IMR-90 (cell line): ENCODE measurements around the gene SLC50A1. TPM values are rescaled to one million over a fixed set of nuclear protein-coding genes. Genes with fewer than 3 reads are reported as not detected.

Experiments
- ATAC-seq: fragments of 200-7000 bp; cut with Tn5 transposase; 2 replicates; pipeline ENCODE4 v1.9.1; 2020; ENCODE audit warnings: low read depth, mild to moderate bottlenecking, moderate library complexity
- BruUV-seq: library from RNA; stranded (reverse); fragments of 400-500 nt; replicated peaks from 2 replicates; lab custom pipeline; 2021; lab: Mats Ljungman, UMichigan
- CTCF ChIA-PET: fragments of 300-600 bp; formaldehyde crosslinking; extraction: SDS; loops from one replicate; lab custom pipeline; 2021; ENCODE audit warnings: antibody characterized with exemption; lab: Yijun Ruan, JAX
- POLR2A ChIA-PET: fragments of 300-600 bp; sonication (Branson Sonifier 250); formaldehyde crosslinking; loops from one replicate; lab custom pipeline; 2022; ENCODE audit warnings: antibody characterized with exemption; ENCODE audit not compliant: unreplicated experiment; lab: Charles Lee
- DNase-seq: peaks from one replicate; pipeline ENCODE4 v3.0.0; 2013
- H2AFZ ChIP-seq: replicated peaks from 2 replicates; pipeline ENCODE3; 2013; ENCODE audit warnings: low read length, mild to moderate bottlenecking; ENCODE audit not compliant: poor library complexity
- H2AK5ac ChIP-seq: 2 replicates; pipeline ENCODE4 v1.6.1; 2013; ENCODE audit warnings: low read depth, low read length, inconsistent platforms
- H2AK9ac ChIP-seq: replicated peaks from 2 replicates; pipeline ENCODE3; 2013; ENCODE audit warnings: mild to moderate bottlenecking, low read depth, low read length, moderate library complexity; ENCODE audit not compliant: poor library complexity
- H2BK120ac ChIP-seq: 2 replicates; pipeline ENCODE4 v1.6.1; 2013; ENCODE audit warnings: low read depth, low read length, inconsistent platforms
- H2BK15ac ChIP-seq: 3 replicates; pipeline ENCODE4 v1.6.1; 2013; ENCODE audit warnings: low read depth, low read length, inconsistent platforms
- H2BK20ac ChIP-seq: 2 replicates; pipeline ENCODE4 v1.6.1; 2013; ENCODE audit warnings: low read depth, mild to moderate bottlenecking, inconsistent platforms, low read length, moderate library complexity
- H2BK5ac ChIP-seq: 2 replicates; pipeline ENCODE4 v1.6.1; 2013; ENCODE audit warnings: mild to moderate bottlenecking, low read depth, low read length, inconsistent platforms; ENCODE audit not compliant: poor library complexity, severe bottlenecking
- H3K14ac ChIP-seq: replicated peaks from 2 replicates; pipeline ENCODE4 v1.6.1; 2013; ENCODE audit warnings: low read depth, low read length, inconsistent platforms
- H3K18ac ChIP-seq: 2 replicates; pipeline ENCODE4 v1.6.1; 2013; ENCODE audit warnings: low read depth, low read length, control low read depth
- H3K23ac ChIP-seq: 2 replicates; pipeline ENCODE4 v1.6.1; 2013; ENCODE audit warnings: low read depth, low read length, inconsistent platforms
- H3K27ac ChIP-seq: 2 replicates; pipeline ENCODE4 v1.5.1; 2013; ENCODE audit warnings: mild to moderate bottlenecking, control low read depth, low read length; ENCODE audit not compliant: insufficient read depth
- H3K27me3 ChIP-seq: 2 replicates; pipeline ENCODE4 v1.6.1; 2013; ENCODE audit warnings: low read length; ENCODE audit not compliant: control insufficient read depth, insufficient read depth
- H3K36me3 ChIP-seq: 2 replicates; pipeline ENCODE4 v1.6.1; 2013; ENCODE audit warnings: low read length, mixed read lengths; ENCODE audit not compliant: control insufficient read depth, insufficient read depth
- H3K4ac ChIP-seq: 2 replicates; pipeline ENCODE4 v1.6.1; 2013; ENCODE audit warnings: low read depth, low read length, inconsistent platforms
- H3K4me1 ChIP-seq: 2 replicates; pipeline ENCODE4 v1.6.1; 2013; ENCODE audit warnings: low read length, mixed read lengths; ENCODE audit not compliant: control insufficient read depth, insufficient read depth
- H3K4me2 ChIP-seq: 2 replicates; pipeline ENCODE4 v1.6.1; 2013; ENCODE audit warnings: low read depth, mild to moderate bottlenecking, control low read depth, low read length, moderate library complexity
- H3K4me3 ChIP-seq: 2 replicates; pipeline ENCODE4 v1.5.1; 2013; ENCODE audit warnings: low read depth, mild to moderate bottlenecking, control low read depth, low read length, moderate library complexity; ENCODE audit not compliant: insufficient read depth
- H3K56ac ChIP-seq: 2 replicates; pipeline ENCODE4 v1.6.1; 2013; ENCODE audit warnings: low read length, inconsistent platforms; ENCODE audit not compliant: insufficient read depth; ENCODE audit errors: extremely low read depth
- H3K79me1 ChIP-seq, 2 experiments: 2 replicates each; pipeline ENCODE4 v1.6.1; 2013; ENCODE audit warnings: low read length in 2 of 2, inconsistent platforms in 1 of 2, low read depth in 1 of 2
- H3K9ac ChIP-seq: 2 replicates; pipeline ENCODE4 v1.6.1; 2013; ENCODE audit warnings: low read depth, low read length, control low read depth
- H3K9me1 ChIP-seq: 2 replicates; pipeline ENCODE4 v1.6.1; 2013; ENCODE audit warnings: low read length, inconsistent platforms; ENCODE audit not compliant: insufficient read depth
- H3K9me3 ChIP-seq: 2 replicates; pipeline ENCODE4 v1.6.1; 2013; ENCODE audit warnings: low read length; ENCODE audit not compliant: control insufficient read depth, insufficient read depth
- H4K20me1 ChIP-seq: 2 replicates; pipeline ENCODE4 v1.6.1; 2013; ENCODE audit warnings: low read length, inconsistent platforms; ENCODE audit not compliant: insufficient read depth
- H4K5ac ChIP-seq: 2 replicates; pipeline ENCODE4 v1.6.1; 2013; ENCODE audit warnings: mild to moderate bottlenecking, low read depth, low read length, control low read depth
- H4K8ac ChIP-seq, 2 experiments: 2 replicates each; pipeline ENCODE4 v1.6.1; 2013; ENCODE audit warnings: low read depth in 2 of 2, low read length in 2 of 2, control low read depth in 1 of 2, inconsistent platforms in 1 of 2
- H4K91ac ChIP-seq: 2 replicates; pipeline ENCODE4 v1.6.1; 2013; ENCODE audit warnings: low read depth, low read length, inconsistent platforms; ENCODE audit not compliant: insufficient read depth
- CEBPB ChIP-seq: IDR thresholded peaks from 2 replicates; pipeline ENCODE4 v1.6.1; 2012; ENCODE audit warnings: low read depth, low read length, improper control_type of control experiment
- CHD1 ChIP-seq: IDR thresholded peaks from 2 replicates; pipeline ENCODE4 v1.6.1; 2012; ENCODE audit warnings: low read depth, low read length, improper control_type of control experiment
- CTCF ChIP-seq: conservative IDR thresholded peaks from 2 replicates; pipeline ENCODE4 v1.5.1; 2012; ENCODE audit warnings: mild to moderate bottlenecking, low read depth, low read length, improper control_type of control experiment
- FOS ChIP-seq: fragments of 150-350 bp; IDR thresholded peaks from 2 replicates; pipeline ENCODE4 v1.6.1; 2016; ENCODE audit warnings: low read depth, low read length
- MAFK ChIP-seq: IDR thresholded peaks from 2 replicates; pipeline ENCODE4 v1.6.1; 2012; ENCODE audit warnings: low read depth, low read length, improper control_type of control experiment
- MAZ ChIP-seq: IDR thresholded peaks from 2 replicates; pipeline ENCODE4 v1.6.1; 2012; ENCODE audit warnings: low read depth, mild to moderate bottlenecking, low read length, improper control_type of control experiment, moderate library complexity, borderline replicate concordance
- MXI1 ChIP-seq: IDR thresholded peaks from 2 replicates; pipeline ENCODE4 v1.6.1; 2012; ENCODE audit warnings: low read depth, mild to moderate bottlenecking, low read length, moderate library complexity, borderline replicate concordance
- NFE2L2 ChIP-seq: fragments of 150-350 bp; IDR thresholded peaks from 2 replicates; pipeline ENCODE4 v1.6.1; 2016; ENCODE audit warnings: low read depth, mild to moderate bottlenecking, low read length
- POLR2A ChIP-seq: IDR thresholded peaks from 2 replicates; pipeline ENCODE4 v1.6.1; 2012; ENCODE audit warnings: mild to moderate bottlenecking, low read depth, low read length
- RAD21 ChIP-seq: IDR thresholded peaks from 2 replicates; pipeline ENCODE4 v1.6.1; 2012; ENCODE audit warnings: low read length, improper control_type of control experiment
- RFX5 ChIP-seq: IDR thresholded peaks from 2 replicates; pipeline ENCODE4 v1.8.0; 2012; ENCODE audit warnings: low read depth, mild to moderate bottlenecking, low read length, moderate library complexity
- SMC3 ChIP-seq: fragments of 150-350 bp; IDR thresholded peaks from 2 replicates; pipeline ENCODE4 v1.6.1; 2016; ENCODE audit warnings: low read depth, mild to moderate bottlenecking, antibody characterized with exemption, low read length, moderate library complexity
- USF2 ChIP-seq: fragments of 150-350 bp; IDR thresholded peaks from 2 replicates; pipeline ENCODE4 v1.6.1; 2017; ENCODE audit warnings: mild to moderate bottlenecking, antibody characterized with exemption, low read length, low read depth
- WGBS, 2 experiments: methylation state at CpG; one replicate each; pipeline versions ENCODE4 v1.1.5 to v1.1.7; 2013; ENCODE audit warnings: missing lambda C conversion rate in 2 of 2; ENCODE audit not compliant: insufficient read length in 1 of 2; ENCODE audit errors: extremely low coverage in 2 of 2; 5-methylcytosine and 5-hydroxymethylcytosine counted together
- dilution Hi-C: fragments of 300-500 bp; cut with HindIII; formaldehyde crosslinking; loops from one replicate; pipeline ENCODE4 v1.14.3; 2018; ENCODE audit warnings: low sequenced_read_pairs; ENCODE audit not compliant: unreplicated experiment
- in situ Hi-C: fragments of 300-500 bp; cut with MboI; formaldehyde crosslinking; loops from 3 replicates; pipeline ENCODE4 v1.14.3; 2019; ENCODE audit warnings: low sequenced_read_pairs, inconsistent platforms, mixed read lengths
- intact Hi-C: fragments of 100-400 bp; cut with micrococcal nuclease; formaldehyde crosslinking; loops from 2 replicates; pipeline ENCODE4 v1.10.0; 2022
- polyA plus RNA-seq, 3 experiments: library from polyadenylated mRNA; depleted of rRNA; stranded (reverse); fragments of >200 nt; gene quantifications; 2 replicates each; pipeline ENCODE4 v1.2.3, GENCODE V29; 2012; ENCODE audit warnings: low replicate concordance in 1 of 3
- total RNA-seq: library from RNA; depleted of rRNA; stranded (reverse); fragments of >200 nt; gene quantifications from 2 replicates; pipeline ENCODE4 v1.2.3, GENCODE V29; 2012
- TF ChIP-seq, protein P1 (sequence below): fragments of 150-350 bp; IDR thresholded peaks from 2 replicates; pipeline ENCODE4 v1.6.1; 2016; ENCODE audit warnings: low read depth, mild to moderate bottlenecking, low read length, moderate library complexity, borderline replicate concordance

The SLC50A1 gene
- total and polyA plus RNA-seq, 2 of the 4 experiments (the other 2 are of a cell fraction): 20.6 to 20.8 TPM

DNA sequence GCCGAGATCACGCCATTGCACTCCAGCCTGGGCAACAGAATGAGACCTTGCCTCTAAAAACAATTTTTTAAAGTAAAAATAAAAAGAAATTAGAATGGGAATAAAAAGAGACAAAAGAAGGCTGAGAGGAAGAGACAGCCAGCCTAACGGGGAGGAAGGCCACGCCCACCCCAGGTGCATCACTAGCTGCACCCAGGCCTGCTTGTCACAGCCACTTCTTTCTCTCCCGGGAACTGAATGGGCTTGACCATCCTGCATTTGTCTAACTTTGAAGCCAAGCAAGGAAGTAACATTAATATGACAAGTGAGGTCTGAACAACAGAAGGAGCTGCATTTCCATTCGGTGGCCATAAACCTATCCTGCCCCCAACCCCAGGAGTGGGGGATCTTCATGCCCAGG is 28.8 kb upstream of the SLC50A1 start:
- WGBS, 2 experiments: no CpG with 5 or more reads among the region's 6 CpGs
- H3K18ac ChIP-seq: no peak overlapping the region
- no peak for ATAC-seq
- H2AK9ac ChIP-seq: no peak overlapping the region
- no peak overlapping the region for H2BK120ac ChIP-seq
- H3K4me1 ChIP-seq: no peaks in the 10 kb centered on the region
- intact Hi-C loops (no loop called here), in situ Hi-C loops (no loop called here), dilution Hi-C loops (no loop called here)
- H3K9me3 ChIP-seq: no peaks in the 10 kb centered on the region
- H2AFZ ChIP-seq: no peak overlapping the region
- H3K36me3 ChIP-seq: no peaks in the 10 kb centered on the region
- no peak overlapping the region for H3K4me2 ChIP-seq
- ChIA-PET POLR2A (no interaction called here), CTCF (no interaction called here)
- H4K8ac ChIP-seq: no peak overlapping the region
- H3K4me3 ChIP-seq: no peak overlapping the region
- H2AK5ac ChIP-seq: no peak overlapping the region
- no peak overlapping the region for H3K56ac ChIP-seq
- H3K14ac ChIP-seq: no peak overlapping the region
- H3K27ac ChIP-seq: no peak overlapping the region
- H3K79me1 ChIP-seq: no peaks in the 10 kb centered on the region
- TF ChIP-seq CTCF: no peak
- TF ChIP-seq, protein P1, sequence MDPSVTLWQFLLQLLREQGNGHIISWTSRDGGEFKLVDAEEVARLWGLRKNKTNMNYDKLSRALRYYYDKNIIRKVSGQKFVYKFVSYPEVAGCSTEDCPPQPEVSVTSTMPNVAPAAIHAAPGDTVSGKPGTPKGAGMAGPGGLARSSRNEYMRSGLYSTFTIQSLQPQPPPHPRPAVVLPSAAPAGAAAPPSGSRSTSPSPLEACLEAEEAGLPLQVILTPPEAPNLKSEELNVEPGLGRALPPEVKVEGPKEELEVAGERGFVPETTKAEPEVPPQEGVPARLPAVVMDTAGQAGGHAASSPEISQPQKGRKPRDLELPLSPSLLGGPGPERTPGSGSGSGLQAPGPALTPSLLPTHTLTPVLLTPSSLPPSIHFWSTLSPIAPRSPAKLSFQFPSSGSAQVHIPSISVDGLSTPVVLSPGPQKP: no peak
- no peak for TF ChIP-seq NFE2L2
- no peak for TF ChIP-seq CEBPB
- no peak for TF ChIP-seq SMC3
- TF ChIP-seq POLR2A: no peak
- TF ChIP-seq MXI1: no peak
- no peak for TF ChIP-seq RFX5
- no peak for TF ChIP-seq MAZ
- no peak for TF ChIP-seq USF2
- TF ChIP-seq FOS: no peak
- TF ChIP-seq MAFK: no peak
- TF ChIP-seq RAD21: no peak
- TF ChIP-seq CHD1: no peak
- H4K91ac ChIP-seq: no peak overlapping the region
- no peak overlapping the region for H3K23ac ChIP-seq
- H3K4ac ChIP-seq: no peak overlapping the region
- H3K27me3 ChIP-seq: peaks cover 54% of the 10 kb centered on the region
- H2BK5ac ChIP-seq: no peak overlapping the region
- no peak overlapping the region for H4K5ac ChIP-seq
- no peak overlapping the region for H3K9ac ChIP-seq
- no peaks in the 10 kb centered on the region for H4K20me1 ChIP-seq
- no peak overlapping the region for H2BK20ac ChIP-seq
- H2BK15ac ChIP-seq: no peak overlapping the region
- no TSS peak for BruUV-seq
- DNase-seq: no peak
- no peaks in the 10 kb centered on the region for H3K9me1 ChIP-seq
